ENCODE measurements around the gene CDK17. TPM values are rescaled to one million over a fixed set of nuclear protein-coding genes. Genes with fewer than 3 reads are reported as not detected.

Gene CDK17
- total and polyA plus RNA-seq, 2 of the 8 experiments (the other 6 are each of a cell fraction or from before 2014, with no cell fraction given), result 5.8 to 20.0 TPM

GRCh38 chr12:96241846-96242256 lies 158.4 kb downstream of the CDK17 start (continued):
- TF ChIP-seq ATF2 (IDR thresholded peaks at IDR 0.05; ENCODE audit: low read length) (no peak), EP300 (IDR thresholded peaks at IDR 0.05; ENCODE audit: borderline replicate concordance in 1 of 2, low read depth in 2 of 2, low read length in 2 of 2) (no peak), RAD21 (IDR thresholded peaks at IDR 0.05 in 1 of 2, conservative IDR thresholded peaks at IDR 0.05 in 1 of 2; ENCODE audit: low read depth in 2 of 2, low read length in 2 of 2) (no peak)
